GM18498 (cell line): ENCODE measurements around the gene VIPR2.
A peak's percentile ranks its signal among the peaks of the same experiment; 100 is the strongest.

Experiments used
- ATAC-seq: cut with Tn5 transposase; IDR thresholded peaks from one replicate; pipeline ENCODE4 v1.9.1; 2021; ENCODE audit warnings: mild to moderate bottlenecking, moderate library complexity; ENCODE audit not compliant: unreplicated experiment

The VIPR2 gene

GRCh38 chr7:159068893-159069448, 75.7 kb downstream of the VIPR2 start:
- ATAC-seq: no peak

DNA sequence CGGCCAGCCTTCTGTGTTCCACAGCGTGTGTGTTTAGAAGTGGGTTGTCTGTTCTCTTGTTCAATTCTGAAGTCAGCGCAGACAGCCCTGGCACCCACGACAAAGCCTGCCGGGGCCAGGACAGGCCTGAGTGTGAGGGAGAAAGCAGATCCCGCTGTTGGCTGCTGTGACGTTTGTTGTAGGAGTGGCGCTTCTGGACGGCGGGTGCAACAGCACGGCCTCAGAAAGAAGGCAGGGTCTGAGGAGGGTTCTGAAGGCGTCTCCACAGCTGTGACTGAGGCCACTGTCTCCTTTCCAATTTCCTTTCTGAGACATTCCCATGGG, 76.2 kb downstream of the VIPR2 start:
- ATAC-seq: no peak

- no peak for ATAC-seq
Observed at GRCh38 chr7:159067576-159068487, 76.8 kb downstream of the VIPR2 start.

DNA sequence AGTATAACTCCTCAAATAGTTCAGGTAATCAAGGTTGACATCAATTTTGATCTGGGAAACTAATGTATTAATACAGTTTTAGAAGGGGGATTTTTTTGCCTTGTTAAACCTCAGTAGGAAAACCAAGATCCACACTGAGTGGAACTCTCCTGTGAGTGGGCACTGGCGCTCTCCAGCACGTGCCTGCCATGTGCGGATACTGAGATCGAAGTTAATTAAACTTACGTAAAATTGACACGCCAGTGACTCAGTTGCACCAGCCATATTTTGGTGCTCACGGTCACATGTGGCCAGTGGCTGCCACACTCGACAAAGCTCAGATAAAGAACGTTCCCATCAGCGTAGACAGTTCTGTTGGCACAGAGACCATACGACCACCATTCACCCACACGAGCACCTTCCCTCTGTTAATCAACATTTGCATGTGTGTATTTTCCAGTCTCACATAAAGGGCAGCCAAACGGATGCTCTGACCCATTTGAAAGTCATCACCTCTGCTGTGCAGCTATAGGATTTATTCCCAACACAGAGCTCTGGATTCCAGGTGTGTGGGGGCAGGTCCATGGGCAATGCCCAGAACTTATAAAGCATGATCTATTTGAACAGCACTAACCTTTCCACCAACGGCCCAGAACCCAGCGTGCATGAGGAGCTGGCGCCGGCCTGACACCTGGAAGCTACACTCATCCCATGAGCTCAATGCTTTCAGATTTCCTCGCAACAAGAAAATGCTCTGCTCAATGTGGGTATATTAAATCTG, 77.7 kb downstream of the VIPR2 start:
- no peak for ATAC-seq

DNA sequence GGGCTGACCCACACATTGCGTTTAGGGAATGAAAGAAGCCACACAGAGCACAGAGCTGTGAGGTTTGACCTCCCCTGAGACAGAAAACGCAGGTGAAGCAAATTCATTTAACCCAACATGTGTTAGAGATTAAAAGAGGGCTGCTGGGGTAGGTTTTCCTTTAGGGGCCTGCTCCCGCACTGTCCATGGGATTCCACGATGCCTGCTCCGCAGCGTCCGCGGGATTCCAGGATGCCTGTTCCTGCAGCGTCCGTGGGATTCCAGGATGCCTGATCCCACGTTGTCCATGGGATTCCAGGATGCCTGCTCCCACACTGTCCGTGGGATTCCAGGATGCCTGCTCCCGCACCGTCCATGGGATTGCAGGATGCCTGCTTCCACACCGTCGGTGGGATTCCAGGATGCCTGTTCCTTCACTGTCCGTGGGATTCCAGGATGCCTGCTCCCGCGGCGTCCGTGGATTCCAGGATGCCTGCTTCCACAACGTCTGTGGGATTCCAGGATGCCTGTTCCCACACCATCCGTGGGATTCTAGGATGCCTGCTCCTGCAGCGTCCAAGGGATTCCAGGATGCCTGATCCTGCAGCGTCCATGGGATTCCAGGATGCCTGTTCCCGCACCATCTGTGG, 78.7 kb downstream of the VIPR2 start:
- no peak for ATAC-seq

DNA sequence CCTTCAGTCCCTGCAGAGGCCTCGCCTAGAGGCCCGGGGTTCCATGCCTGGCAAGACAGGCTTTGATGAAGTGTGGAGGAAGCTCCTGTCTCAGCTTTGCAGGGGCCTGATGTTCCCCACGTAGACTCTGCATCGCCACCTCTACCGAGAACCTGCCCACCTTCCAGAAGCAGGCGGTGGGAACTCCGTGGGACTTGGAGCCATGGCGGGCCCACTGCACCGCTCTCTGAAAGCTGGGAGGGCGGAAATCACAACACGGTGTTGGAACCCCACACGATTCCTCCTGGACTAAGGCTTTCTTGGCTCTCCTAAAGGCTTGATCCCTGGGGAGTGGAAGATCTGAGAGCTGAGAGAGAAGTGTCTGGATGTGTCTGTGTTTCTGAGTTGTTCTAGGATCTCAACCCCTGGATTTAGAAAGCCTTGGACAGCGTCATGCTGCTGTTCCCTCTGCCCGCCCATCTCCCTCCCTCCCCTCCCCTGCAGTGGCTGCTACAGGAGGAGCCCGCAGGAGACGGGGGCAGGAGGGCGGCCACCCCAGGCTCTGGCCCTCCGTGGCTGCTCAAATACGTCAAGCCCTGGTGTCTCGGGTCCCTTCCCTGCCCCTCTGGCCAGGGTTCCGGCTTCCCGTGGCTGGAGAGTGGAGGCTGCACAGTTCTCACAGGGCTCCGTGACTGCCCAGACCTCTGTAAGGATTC, 79.7 kb downstream of the VIPR2 start:
- no peak for ATAC-seq

- ATAC-seq: no peak
Observed at GRCh38 chr7:159064121-159064815, 80.4 kb downstream of the VIPR2 start.

- ATAC-seq: no peak
Observed at GRCh38 chr7:159063046-159063840, 81.4 kb downstream of the VIPR2 start.

GRCh38 chr7:159062569-159062968, 82.1 kb downstream of the VIPR2 start:
- no peak for ATAC-seq

DNA sequence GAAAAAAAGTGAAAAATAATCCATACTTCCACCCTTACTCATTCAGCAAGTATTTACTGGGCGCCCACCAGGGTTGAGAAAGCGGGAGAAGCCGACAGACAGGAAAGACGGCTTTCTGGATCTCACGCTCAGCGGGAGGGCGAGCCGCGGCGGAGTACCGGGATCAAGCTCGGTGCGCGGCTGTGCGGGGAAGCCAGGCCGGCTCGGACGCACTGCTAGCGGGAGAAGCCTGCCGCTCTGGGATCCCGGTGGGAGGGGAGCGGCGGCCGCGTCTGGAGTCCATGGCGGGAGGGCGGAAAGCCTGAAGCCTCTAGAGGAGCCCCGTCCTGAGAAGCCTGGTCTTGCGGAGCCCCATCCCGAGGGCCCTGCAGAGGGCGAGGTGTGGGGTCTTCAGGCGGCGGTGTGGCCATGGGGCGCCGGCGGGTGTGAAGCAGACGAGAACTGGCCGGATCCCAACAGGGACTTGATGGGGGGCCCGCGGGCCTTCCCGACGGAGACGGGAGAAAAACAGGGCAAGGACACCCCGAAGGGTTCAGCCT, 82.9 kb downstream of the VIPR2 start:
- ATAC-seq: no peak

GRCh38 chr7:159061209-159061608, 83.5 kb downstream of the VIPR2 start:
- no peak for ATAC-seq

- ATAC-seq: no peak
Observed at GRCh38 chr7:159060440-159060839, 84.2 kb downstream of the VIPR2 start.

DNA sequence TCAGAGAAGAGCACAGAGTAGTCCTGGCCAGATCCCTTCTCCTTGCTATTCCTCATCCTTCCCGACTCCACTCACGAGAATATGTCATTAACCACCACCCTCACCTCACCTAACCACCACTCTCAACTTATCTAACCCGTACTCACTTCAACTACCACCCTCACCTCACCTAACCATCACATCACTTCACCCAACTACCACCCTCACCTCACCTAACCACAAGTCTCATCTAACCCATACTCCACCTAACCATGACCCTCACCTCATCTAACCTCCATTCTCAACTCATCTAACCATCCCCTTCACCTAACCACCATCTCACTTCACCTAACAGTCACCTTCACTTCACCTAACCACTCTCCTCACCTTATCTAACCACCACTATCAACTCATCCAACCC, 85.0 kb downstream of the VIPR2 start:
- ATAC-seq: no peak

DNA sequence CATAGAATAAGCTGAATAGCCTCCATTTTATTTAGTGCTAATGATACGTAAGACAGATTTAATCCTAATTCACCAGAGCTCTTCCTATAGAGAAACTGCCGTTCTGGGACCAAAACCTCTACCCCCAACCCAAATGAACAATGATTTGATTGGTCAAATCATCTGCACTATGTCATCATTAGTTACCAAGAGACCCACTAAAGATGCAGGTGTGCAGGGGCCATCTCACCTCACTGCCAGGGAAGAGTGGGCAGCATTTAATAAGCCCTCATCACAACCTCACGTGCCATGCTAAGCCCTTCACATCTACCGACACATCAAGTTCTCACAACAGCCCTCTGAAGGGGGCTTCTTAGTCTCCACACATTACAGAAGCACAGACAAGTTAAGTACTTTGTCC, 87.0 kb downstream of the VIPR2 start:
- ATAC-seq: no peak

DNA sequence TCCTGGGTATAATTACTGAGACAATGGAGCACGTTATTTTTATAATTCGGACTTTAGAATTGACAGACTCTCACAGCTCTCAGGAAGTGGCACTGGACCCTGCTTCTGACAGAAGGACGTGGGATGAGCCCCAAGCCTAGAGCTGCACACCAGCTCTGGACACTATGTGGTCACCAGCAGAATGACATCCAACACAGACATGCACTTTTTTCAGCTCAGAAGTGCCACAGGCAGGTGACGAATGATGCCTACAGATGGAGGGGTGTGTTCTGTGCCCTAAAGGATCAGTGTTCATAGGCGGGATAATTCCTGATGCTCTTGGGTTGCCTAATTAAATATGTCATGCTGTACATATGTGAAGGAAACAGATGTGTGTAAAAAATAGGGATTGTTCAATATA, 87.9 kb downstream of the VIPR2 start:
- no peak for ATAC-seq

DNA sequence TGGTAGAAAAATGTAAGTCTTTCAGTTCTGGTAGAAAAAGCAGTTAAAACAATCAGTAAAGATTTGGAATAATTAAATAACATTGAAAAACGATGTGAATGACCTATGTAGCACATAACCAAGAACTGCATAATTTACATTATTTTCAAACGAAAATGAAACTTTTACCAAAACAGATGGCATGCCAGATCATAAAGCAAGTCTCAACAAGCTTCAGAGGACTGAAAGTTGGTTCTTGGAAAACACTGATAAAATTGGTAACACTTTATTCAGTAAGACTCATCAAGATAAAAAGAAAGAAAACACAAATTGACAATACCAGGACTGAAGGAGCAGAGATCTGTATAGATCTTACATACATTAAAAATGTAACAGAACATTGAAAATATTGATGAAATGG, 92.8 kb downstream of the VIPR2 start:
- peak; percentile 79 for ATAC-seq

- no peak for ATAC-seq
Observed at GRCh38 chr7:159050704-159051103, 94.0 kb downstream of the VIPR2 start.

DNA sequence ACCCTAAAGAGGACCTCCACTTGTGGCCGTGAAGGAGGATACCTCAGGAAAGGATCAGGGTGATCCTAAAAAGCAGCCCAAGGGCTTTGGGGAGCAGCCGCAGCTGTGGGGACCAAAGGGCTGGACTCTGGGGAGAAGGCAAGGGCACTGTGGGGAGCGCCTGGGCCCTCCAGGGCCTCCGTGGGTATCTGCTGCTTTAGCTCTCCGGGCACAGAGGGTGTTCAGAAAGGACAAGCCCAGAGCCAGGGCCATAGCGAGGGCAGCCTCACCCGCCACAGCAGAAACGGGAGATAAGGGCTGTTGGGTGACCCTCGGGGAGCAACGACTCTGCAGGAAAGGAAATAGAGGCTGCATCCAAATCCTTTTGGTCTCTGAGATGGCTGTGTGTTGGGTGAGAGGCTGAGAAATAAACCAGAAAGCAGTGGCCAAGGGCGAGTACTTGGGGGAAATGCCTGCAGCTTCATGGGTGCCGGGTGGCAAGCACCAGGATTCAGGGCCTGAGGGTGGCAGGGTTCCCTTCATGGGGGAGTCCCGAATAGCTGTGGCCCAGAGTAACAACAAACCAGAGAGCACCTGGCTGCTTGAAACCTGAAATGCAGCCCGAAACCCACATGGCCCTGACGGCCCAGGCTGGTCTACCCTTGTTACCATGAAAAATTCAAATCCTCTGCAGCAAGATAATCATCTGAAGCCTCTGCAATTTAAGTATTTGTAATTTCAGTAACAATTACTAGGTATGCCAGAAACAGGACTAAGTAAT, 95.2 kb downstream of the VIPR2 start:
- ATAC-seq: no peak

DNA sequence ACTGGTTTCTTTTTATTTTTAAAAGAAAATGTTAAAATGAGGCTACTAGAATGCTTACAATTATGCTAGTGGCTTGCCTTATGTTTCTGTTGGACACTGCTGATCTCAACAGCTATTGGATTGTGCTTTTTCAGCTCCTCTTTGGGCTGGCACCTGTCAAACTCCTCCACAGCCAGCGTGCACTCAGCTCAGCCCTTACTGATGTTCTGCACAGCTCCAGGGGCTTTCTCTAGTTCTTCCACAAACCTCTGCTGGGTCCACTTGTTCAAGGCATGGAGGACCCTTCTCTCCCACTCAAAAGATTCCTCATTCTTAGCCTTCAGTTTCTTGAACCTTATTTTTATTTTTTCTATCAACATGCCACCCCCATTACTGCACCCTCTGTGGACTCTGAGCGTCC, 96.0 kb downstream of the VIPR2 start:
- ATAC-seq: no peak
